ENCODE results near the gene TBC1D14.

DNA sequence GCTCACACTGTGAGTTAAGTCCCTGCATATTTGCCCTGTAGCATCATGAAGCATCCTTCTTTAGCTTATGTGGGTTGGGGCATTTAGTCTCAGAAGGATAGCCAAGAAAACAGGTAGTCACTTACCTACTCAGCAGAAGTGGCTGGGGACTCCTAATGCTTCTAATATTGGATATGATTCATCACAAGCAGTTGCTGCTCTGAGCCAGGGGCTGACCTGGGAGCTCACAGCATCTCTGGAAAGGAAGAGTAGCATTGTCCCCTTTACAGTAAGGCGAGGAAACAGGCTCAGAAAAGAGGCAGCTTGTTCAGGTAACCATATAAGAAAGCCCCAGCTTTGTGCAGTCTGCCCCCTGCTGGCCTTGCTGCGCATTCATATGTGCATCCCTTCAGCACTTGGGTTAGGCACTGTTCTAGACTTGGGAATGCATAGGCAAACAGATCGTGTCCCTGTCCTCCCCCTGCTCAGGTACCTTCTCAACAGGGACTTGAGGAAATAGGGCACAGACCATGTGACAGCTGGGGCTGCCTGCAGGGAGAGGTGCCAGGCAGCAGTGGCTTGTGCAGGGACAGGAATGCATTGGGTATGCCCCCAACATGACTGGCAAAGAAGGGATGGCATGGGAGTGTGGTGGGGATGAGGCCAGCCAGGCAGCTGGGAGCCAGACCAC, 35.7 kb upstream of the TBC1D14 start:
- TF ChIP-seq, protein P1, sequence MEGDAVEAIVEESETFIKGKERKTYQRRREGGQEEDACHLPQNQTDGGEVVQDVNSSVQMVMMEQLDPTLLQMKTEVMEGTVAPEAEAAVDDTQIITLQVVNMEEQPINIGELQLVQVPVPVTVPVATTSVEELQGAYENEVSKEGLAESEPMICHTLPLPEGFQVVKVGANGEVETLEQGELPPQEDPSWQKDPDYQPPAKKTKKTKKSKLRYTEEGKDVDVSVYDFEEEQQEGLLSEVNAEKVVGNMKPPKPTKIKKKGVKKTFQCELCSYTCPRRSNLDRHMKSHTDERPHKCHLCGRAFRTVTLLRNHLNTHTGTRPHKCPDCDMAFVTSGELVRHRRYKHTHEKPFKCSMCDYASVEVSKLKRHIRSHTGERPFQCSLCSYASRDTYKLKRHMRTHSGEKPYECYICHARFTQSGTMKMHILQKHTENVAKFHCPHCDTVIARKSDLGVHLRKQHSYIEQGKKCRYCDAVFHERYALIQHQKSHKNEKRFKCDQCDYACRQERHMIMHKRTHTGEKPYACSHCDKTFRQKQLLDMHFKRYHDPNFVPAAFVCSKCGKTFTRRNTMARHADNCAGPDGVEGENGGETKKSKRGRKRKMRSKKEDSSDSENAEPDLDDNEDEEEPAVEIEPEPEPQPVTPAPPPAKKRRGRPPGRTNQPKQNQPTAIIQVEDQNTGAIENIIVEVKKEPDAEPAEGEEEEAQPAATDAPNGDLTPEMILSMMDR (IDR thresholded peaks at IDR 0.05), result peak; percentile 83
- no peak for TF ChIP-seq POLR2AphosphoS5 (IDR thresholded peaks at IDR 0.05; ENCODE audit: low read depth, low read length)
- TF ChIP-seq, protein P2, sequence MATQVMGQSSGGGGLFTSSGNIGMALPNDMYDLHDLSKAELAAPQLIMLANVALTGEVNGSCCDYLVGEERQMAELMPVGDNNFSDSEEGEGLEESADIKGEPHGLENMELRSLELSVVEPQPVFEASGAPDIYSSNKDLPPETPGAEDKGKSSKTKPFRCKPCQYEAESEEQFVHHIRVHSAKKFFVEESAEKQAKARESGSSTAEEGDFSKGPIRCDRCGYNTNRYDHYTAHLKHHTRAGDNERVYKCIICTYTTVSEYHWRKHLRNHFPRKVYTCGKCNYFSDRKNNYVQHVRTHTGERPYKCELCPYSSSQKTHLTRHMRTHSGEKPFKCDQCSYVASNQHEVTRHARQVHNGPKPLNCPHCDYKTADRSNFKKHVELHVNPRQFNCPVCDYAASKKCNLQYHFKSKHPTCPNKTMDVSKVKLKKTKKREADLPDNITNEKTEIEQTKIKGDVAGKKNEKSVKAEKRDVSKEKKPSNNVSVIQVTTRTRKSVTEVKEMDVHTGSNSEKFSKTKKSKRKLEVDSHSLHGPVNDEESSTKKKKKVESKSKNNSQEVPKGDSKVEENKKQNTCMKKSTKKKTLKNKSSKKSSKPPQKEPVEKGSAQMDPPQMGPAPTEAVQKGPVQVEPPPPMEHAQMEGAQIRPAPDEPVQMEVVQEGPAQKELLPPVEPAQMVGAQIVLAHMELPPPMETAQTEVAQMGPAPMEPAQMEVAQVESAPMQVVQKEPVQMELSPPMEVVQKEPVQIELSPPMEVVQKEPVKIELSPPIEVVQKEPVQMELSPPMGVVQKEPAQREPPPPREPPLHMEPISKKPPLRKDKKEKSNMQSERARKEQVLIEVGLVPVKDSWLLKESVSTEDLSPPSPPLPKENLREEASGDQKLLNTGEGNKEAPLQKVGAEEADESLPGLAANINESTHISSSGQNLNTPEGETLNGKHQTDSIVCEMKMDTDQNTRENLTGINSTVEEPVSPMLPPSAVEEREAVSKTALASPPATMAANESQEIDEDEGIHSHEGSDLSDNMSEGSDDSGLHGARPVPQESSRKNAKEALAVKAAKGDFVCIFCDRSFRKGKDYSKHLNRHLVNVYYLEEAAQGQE (IDR thresholded peaks at IDR 0.05; ENCODE audit: insufficient read depth in 1 of 2, low read depth in 2 of 2, low read length in 1 of 2), result no peak
